Measurements from ENCODE around the gene TRABD2B.

TRABD2B gene

DNA sequence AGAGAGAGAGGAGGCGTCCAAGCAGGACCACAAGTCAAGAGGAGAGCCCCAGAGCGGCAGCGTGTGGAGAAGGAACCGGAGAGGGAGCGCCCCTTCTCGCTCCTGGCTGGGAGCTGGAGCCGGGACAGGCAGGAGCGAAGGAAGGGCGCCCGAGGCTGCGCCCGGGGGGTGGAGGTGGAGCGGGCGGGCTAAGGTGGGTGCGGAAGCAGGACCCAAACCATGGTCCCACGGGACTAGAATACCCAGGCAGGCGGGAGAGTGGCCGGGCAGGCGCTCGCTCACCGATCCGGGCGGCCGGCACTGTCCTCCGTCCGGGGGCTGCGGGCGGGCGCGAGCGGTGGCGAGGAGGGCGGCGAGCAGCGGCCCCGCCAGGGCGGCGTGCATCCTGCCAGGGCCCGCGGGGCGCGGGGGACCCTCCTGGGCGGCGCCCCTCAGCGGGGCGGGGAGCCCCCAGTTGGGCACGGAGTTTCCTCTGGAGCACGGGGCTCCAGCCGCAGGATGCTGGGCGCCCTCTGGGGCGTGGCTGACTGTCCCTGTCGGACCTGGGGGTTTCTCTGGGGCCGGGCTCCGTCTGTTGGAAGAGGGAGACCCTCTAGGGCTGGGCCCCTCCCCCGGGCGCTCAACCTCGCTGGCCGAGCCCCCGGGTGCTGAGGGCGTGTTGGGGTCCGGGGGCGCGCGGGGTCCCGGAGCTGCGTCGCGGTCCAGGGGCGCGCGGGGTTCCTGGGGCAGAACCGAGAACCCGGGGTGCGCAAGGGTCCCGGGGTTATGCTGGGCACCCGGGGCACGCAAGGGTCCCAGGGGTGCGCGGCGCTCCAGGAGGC is 569 bp downstream of the TRABD2B start (continued):
- TF ChIP-seq ZNF155 (tag by site-specific recombination; IDR thresholded peaks at IDR 0.05) (no peak), ZNF266 (tag by site-specific recombination; IDR thresholded peaks at IDR 0.05; ENCODE audit: low read depth) (no peak), ZBTB8A (tag by site-specific recombination; IDR thresholded peaks at IDR 0.05) (peak; percentile 91), ZNF398 (tag by site-specific recombination; IDR thresholded peaks at IDR 0.05) (no peak), YY2 (tag by site-specific recombination; IDR thresholded peaks at IDR 0.05) (no peak), ZNF174 (tag by site-specific recombination; IDR thresholded peaks at IDR 0.05) (no peak), ZNF354C (tag by site-specific recombination; IDR thresholded peaks at IDR 0.05; ENCODE audit: borderline replicate concordance, low read depth) (no peak), ZNF514 (tag by site-specific recombination; IDR thresholded peaks at IDR 0.05) (no peak), ZNF561 (tag by site-specific recombination; IDR thresholded peaks at IDR 0.05; ENCODE audit: borderline replicate concordance) (peak; percentile 28; the same call in 1 of the 2 replicates), ZIC2 (tag by site-specific recombination; IDR thresholded peaks at IDR 0.05) (peak; percentile 70), ZBTB21 (tag by site-specific recombination; IDR thresholded peaks at IDR 0.05) (no peak), ATF2 (tag by site-specific recombination; IDR thresholded peaks at IDR 0.05; ENCODE audit: low read depth) (no peak), ZNF175 (tag by site-specific recombination; IDR thresholded peaks at IDR 0.05) (no peak), ZNF202 (tag by site-specific recombination; IDR thresholded peaks at IDR 0.05; ENCODE audit: borderline replicate concordance) (no peak), REPIN1 (tag by site-specific recombination; IDR thresholded peaks at IDR 0.05; ENCODE audit: low read depth) (no peak), ZNF311 (tag by site-specific recombination; IDR thresholded peaks at IDR 0.05; ENCODE audit: borderline replicate concordance) (no peak), SP3 (tag by site-specific recombination; IDR thresholded peaks at IDR 0.05) (no peak), HOXD13 (CRISPR knock-in tag; IDR thresholded peaks at IDR 0.05; ENCODE audit: borderline replicate concordance) (no peak), OSR2 (tag by site-specific recombination; IDR thresholded peaks at IDR 0.05) (no peak), KLF9 (tag by site-specific recombination; IDR thresholded peaks at IDR 0.05; ENCODE audit: low read depth) (no peak), MZF1 (tag by site-specific recombination; IDR thresholded peaks at IDR 0.05; ENCODE audit: borderline replicate concordance) (no peak), AEBP2 (tag by site-specific recombination; IDR thresholded peaks at IDR 0.05; ENCODE audit: borderline replicate concordance) (no peak), ZNF114 (tag by site-specific recombination; IDR thresholded peaks at IDR 0.05) (no peak), ZFP3 (tag by site-specific recombination; IDR thresholded peaks at IDR 0.05; ENCODE audit: low read depth) (no peak), ZNF610 (tag by site-specific recombination; IDR thresholded peaks at IDR 0.05; ENCODE audit: borderline replicate concordance) (no peak; the same call in 1 of the 2 replicates), ZNF701 (tag by site-specific recombination; IDR thresholded peaks at IDR 0.05) (no peak), ZNF423 (tag by site-specific recombination; IDR thresholded peaks at IDR 0.05) (peak; percentile 88), MYNN (tag by site-specific recombination; IDR thresholded peaks at IDR 0.05; ENCODE audit: borderline replicate concordance) (no peak), ZNF555 (tag by site-specific recombination; conservative IDR thresholded peaks at IDR 0.05) (no peak)
- TF ChIP-seq, protein P1, sequence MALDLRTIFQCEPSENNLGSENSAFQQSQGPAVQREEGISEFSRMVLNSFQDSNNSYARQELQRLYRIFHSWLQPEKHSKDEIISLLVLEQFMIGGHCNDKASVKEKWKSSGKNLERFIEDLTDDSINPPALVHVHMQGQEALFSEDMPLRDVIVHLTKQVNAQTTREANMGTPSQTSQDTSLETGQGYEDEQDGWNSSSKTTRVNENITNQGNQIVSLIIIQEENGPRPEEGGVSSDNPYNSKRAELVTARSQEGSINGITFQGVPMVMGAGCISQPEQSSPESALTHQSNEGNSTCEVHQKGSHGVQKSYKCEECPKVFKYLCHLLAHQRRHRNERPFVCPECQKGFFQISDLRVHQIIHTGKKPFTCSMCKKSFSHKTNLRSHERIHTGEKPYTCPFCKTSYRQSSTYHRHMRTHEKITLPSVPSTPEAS (tag by site-specific recombination; IDR thresholded peaks at IDR 0.05): no peak
- TF ChIP-seq, protein P2, sequence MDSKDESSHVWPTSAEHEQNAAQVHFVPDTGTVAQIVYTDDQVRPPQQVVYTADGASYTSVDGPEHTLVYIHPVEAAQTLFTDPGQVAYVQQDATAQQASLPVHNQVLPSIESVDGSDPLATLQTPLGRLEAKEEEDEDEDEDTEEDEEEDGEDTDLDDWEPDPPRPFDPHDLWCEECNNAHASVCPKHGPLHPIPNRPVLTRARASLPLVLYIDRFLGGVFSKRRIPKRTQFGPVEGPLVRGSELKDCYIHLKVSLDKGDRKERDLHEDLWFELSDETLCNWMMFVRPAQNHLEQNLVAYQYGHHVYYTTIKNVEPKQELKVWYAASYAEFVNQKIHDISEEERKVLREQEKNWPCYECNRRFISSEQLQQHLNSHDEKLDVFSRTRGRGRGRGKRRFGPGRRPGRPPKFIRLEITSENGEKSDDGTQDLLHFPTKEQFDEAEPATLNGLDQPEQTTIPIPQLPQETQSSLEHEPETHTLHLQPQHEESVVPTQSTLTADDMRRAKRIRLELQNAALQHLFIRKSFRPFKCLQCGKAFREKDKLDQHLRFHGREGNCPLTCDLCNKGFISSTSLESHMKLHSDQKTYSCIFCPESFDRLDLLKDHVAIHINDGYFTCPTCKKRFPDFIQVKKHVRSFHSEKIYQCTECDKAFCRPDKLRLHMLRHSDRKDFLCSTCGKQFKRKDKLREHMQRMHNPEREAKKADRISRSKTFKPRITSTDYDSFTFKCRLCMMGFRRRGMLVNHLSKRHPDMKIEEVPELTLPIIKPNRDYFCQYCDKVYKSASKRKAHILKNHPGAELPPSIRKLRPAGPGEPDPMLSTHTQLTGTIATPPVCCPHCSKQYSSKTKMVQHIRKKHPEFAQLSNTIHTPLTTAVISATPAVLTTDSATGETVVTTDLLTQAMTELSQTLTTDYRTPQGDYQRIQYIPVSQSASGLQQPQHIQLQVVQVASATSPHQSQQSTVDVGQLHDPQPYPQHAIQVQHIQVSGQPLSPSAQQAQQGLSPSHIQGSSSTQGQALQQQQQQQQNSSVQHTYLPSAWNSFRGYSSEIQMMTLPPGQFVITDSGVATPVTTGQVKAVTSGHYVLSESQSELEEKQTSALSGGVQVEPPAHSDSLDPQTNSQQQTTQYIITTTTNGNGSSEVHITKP (tag by site-specific recombination; IDR thresholded peaks at IDR 0.05): peak; percentile 23; the same call in 1 of the 2 replicates
